RWPE1 (cell line): ENCODE results near the gene CRACDL.

Source experiments
- CTCF ChIA-PET: fragments of 350-600 bp; sonication (Branson Sonifier 250); formaldehyde crosslinking; extraction: SDS; loops from one replicate; lab custom pipeline; 2021; lab: Yijun Ruan, JAX
- POLR2A ChIA-PET: fragments of 400-600 bp; formaldehyde crosslinking; extraction: SDS; loops from one replicate; lab custom pipeline; 2020; ENCODE audit warnings: antibody characterized with exemption; ENCODE audit not compliant: low non-redundant PET; lab: Yijun Ruan, JAX
- DNase-seq: peaks from one replicate; pipeline ENCODE4 v3.0.0; 2012; ENCODE audit warnings: low spot score
- H3K27ac ChIP-seq: fragments of 450-650 bp; 2 replicates; pipeline ENCODE4 v1.5.1; 2017
- TF ChIP-seq, protein P1 (sequence below): fragments of 450-650 bp; conservative IDR thresholded peaks from 2 replicates; pipeline ENCODE4 v1.5.1; 2017; ENCODE audit warnings: low read depth, mild to moderate bottlenecking

Gene CRACDL

GRCh38 chr2:98744595-98744994, 191.4 kb downstream of the CRACDL start:
- TF ChIP-seq, protein P1, sequence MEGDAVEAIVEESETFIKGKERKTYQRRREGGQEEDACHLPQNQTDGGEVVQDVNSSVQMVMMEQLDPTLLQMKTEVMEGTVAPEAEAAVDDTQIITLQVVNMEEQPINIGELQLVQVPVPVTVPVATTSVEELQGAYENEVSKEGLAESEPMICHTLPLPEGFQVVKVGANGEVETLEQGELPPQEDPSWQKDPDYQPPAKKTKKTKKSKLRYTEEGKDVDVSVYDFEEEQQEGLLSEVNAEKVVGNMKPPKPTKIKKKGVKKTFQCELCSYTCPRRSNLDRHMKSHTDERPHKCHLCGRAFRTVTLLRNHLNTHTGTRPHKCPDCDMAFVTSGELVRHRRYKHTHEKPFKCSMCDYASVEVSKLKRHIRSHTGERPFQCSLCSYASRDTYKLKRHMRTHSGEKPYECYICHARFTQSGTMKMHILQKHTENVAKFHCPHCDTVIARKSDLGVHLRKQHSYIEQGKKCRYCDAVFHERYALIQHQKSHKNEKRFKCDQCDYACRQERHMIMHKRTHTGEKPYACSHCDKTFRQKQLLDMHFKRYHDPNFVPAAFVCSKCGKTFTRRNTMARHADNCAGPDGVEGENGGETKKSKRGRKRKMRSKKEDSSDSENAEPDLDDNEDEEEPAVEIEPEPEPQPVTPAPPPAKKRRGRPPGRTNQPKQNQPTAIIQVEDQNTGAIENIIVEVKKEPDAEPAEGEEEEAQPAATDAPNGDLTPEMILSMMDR, result no peak
- POLR2A ChIA-PET, result no interaction called here
- no peak overlapping the region for H3K27ac ChIP-seq
- no peak for DNase-seq
- CTCF ChIA-PET, result interaction anchor here (0.6 kb wide), 1 partner anchor 1681 kb away, joined by 5 read pairs; no protein-coding TSS in a partner anchor
